Measurements from ENCODE around the gene IL17C. TPM values are rescaled to one million over a fixed set of nuclear protein-coding genes. Genes with fewer than 3 reads are reported as not detected.

IL17C gene
- total and polyA plus RNA-seq, 4 experiments from 2014 or later, result 0.44 TPM; not detected in 3

GRCh38 chr16:88649195-88649923, 11.0 kb downstream of the IL17C start:
- no peak for DNase-seq
- Mint-ChIP-seq H3K27me3 (no peaks in the 10 kb centered on the region), H3K4me1 (peaks cover 8 to 27% (median 18%) of the 10 kb centered on the region in 4 donors), H3K4me3 (peak overlapping the region; percentile 89 to 93 (median 91)), H3K9me3 (peaks cover 0 to 2% (median 0%) of the 10 kb centered on the region in 8 donors), H3K36me3 (peaks cover 12 to 19% of the 10 kb centered on the region in 2 donors), H3K27ac (peak overlapping the region; percentile 78 to 96 (median 93))
- Histone ChIP-seq H3K36me3 (ENCODE audit: insufficient read depth, low read length) (peaks cover 4% of the 10 kb centered on the region), H3K27ac (ENCODE audit: low read depth, low read length) (peak overlapping the region; percentile 91), H3K4me3 (ENCODE audit: low read length in 2 of 2) (peak overlapping the region in 1 of 2 donors; percentile 91), H3K4me1 (ENCODE audit: insufficient read depth, low read length) (peaks cover 28% of the 10 kb centered on the region), H3K27me3 (ENCODE audit: insufficient read depth, low read length) (no peaks in the 10 kb centered on the region), H3K9me3 (ENCODE audit: control insufficient read depth in 1 of 2, low read length in 2 of 2) (no peaks in the 10 kb centered on the region)
- ChIA-PET POLR2A (ENCODE audit: partially characterized antibody) (interaction anchor here (0.9 to 6.1 kb wide), 14 partner anchors 9 to 161 kb away, joined by 3 to 66 read pairs (median 7); partner anchors contain the start of genes IL17C, SNAI3 and ZC3H18), CTCF (ENCODE audit: partially characterized antibody) (interaction anchor here (0.7 kb wide), 1 partner anchor 16 kb away, joined by 3 read pairs; no protein-coding TSS in a partner anchor)
- intact Hi-C loops (cut with micrococcal nuclease), result no loop called here

- Mint-ChIP-seq H3K27me3 (no peaks in the 10 kb centered on the region), H3K27ac (peak overlapping the region; percentile 87 to 96 (median 91)), H3K36me3 (peaks cover 7 to 19% of the 10 kb centered on the region in 2 donors), H3K4me3 (peak overlapping the region; percentile 89 to 93 (median 91)), H3K4me1 (peaks cover 7 to 26% (median 13%) of the 10 kb centered on the region in 4 donors), H3K9me3 (no peaks in the 10 kb centered on the region)
- Histone ChIP-seq H3K36me3 (ENCODE audit: insufficient read depth, low read length) (peaks cover 4% of the 10 kb centered on the region), H3K27me3 (ENCODE audit: insufficient read depth, low read length) (no peaks in the 10 kb centered on the region), H3K27ac (ENCODE audit: low read depth, low read length) (peak overlapping the region; percentile 91), H3K4me1 (ENCODE audit: insufficient read depth, low read length) (peaks cover 28% of the 10 kb centered on the region), H3K4me3 (ENCODE audit: low read length in 2 of 2) (peak overlapping the region; percentile 76 to 91), H3K9me3 (ENCODE audit: control insufficient read depth in 1 of 2, low read length in 2 of 2) (no peaks in the 10 kb centered on the region)
- ChIA-PET CTCF (ENCODE audit: partially characterized antibody) (interaction anchor here (0.7 to 1.0 kb wide), 3 partner anchors 17 to 35 kb away, joined by 3 read pairs; no protein-coding TSS in a partner anchor), POLR2A (ENCODE audit: partially characterized antibody) (interaction anchor here (0.7 to 6.1 kb wide), 16 partner anchors 10 to 160 kb away, joined by 3 to 66 read pairs (median 6); partner anchors contain the start of genes IL17C, SNAI3 and ZC3H18)
- intact Hi-C loops (cut with micrococcal nuclease), result loop anchor here (2.0 kb wide), 1 partner anchor 15 kb away; no protein-coding TSS in a partner anchor
- DNase-seq, result peak; percentile 42 to 62 (median 49)
Measured at GRCh38 chr16:88649924-88650748, 11.8 kb downstream of the IL17C start.

- ChIA-PET CTCF (ENCODE audit: partially characterized antibody) (interaction anchor here (0.8 to 1.0 kb wide), 2 partner anchors 34 to 35 kb away, joined by 3 read pairs; no protein-coding TSS in a partner anchor), POLR2A (ENCODE audit: partially characterized antibody) (interaction anchor here (0.6 to 6.1 kb wide), 15 partner anchors 11 to 130 kb away, joined by 3 to 66 read pairs (median 5); partner anchors contain the start of genes IL17C and MVD)
- DNase-seq, result peak; percentile 81 to 87 (median 84)
- Mint-ChIP-seq H3K4me1 (peaks cover 7 to 26% (median 12%) of the 10 kb centered on the region in 4 donors), H3K36me3 (peaks cover 4 to 19% of the 10 kb centered on the region in 2 donors), H3K27me3 (no peaks in the 10 kb centered on the region), H3K27ac (peak within 1 kb of the TSS; percentile 93 to 97 (median 95)), H3K9me3 (no peaks in the 10 kb centered on the region), H3K4me3 (peak within 1 kb of the TSS; percentile 89 to 93 (median 91))
- Histone ChIP-seq H3K27ac (ENCODE audit: low read depth, low read length) (peak within 1 kb of the TSS; percentile 91), H3K36me3 (ENCODE audit: insufficient read depth, low read length) (peaks cover 4% of the 10 kb centered on the region), H3K4me3 (ENCODE audit: low read length in 2 of 2) (peak within 1 kb of the TSS; percentile 76 to 91), H3K4me1 (ENCODE audit: insufficient read depth, low read length) (peaks cover 28% of the 10 kb centered on the region), H3K27me3 (ENCODE audit: insufficient read depth, low read length) (no peaks in the 10 kb centered on the region), H3K9me3 (ENCODE audit: control insufficient read depth in 1 of 2, low read length in 2 of 2) (no peaks in the 10 kb centered on the region)
- intact Hi-C loops (cut with micrococcal nuclease), result loop anchor here (1.0 to 2.0 kb wide), 6 partner anchors 12 to 81 kb away; partner anchors contain the start of genes MVD, SNAI3 and ZC3H18
Measured at GRCh38 chr16:88650749-88651275, 12.4 kb downstream of the IL17C start, which contains the start of gene CYBA. Gene CYBA (minus strand): TSS chr16:88651053. CDS start chr16:88651013, 40 bp downstream.

- H3K9me3 Mint-ChIP-seq, result no peaks in the 10 kb centered on the region
- Histone ChIP-seq H3K4me1 (ENCODE audit: insufficient read depth, low read length) (peaks cover 28% of the 10 kb centered on the region), H3K4me3 (ENCODE audit: low read length in 2 of 2) (peak overlapping the region in 1 of 2 donors; percentile 91), H3K27me3 (ENCODE audit: insufficient read depth, low read length) (no peaks in the 10 kb centered on the region), H3K27ac (ENCODE audit: low read depth, low read length) (peak overlapping the region; percentile 91), H3K9me3 (ENCODE audit: control insufficient read depth in 1 of 2, low read length in 2 of 2) (no peaks in the 10 kb centered on the region), H3K36me3 (ENCODE audit: insufficient read depth, low read length) (peaks cover 4% of the 10 kb centered on the region)
- peak overlapping the region; percentile 93 to 97 (median 95) for H3K27ac Mint-ChIP-seq
- peaks cover 4 to 19% of the 10 kb centered on the region in 2 donors for H3K36me3 Mint-ChIP-seq
- intact Hi-C loops (cut with micrococcal nuclease), result loop anchor here (1.0 to 2.0 kb wide), 6 partner anchors 12 to 81 kb away; partner anchors contain the start of genes MVD, SNAI3 and ZC3H18
- no peaks in the 10 kb centered on the region for H3K27me3 Mint-ChIP-seq
- H3K4me1 Mint-ChIP-seq, result peaks cover 7 to 26% (median 12%) of the 10 kb centered on the region in 4 donors
- H3K4me3 Mint-ChIP-seq, result peak overlapping the region; percentile 89 to 93 (median 91)
- POLR2A ChIA-PET (ENCODE audit: partially characterized antibody), result interaction anchor here (0.6 to 6.1 kb wide), 9 partner anchors 12 to 129 kb away, joined by 3 to 66 read pairs (median 6); partner anchors contain the start of gene MVD
- CTCF ChIA-PET (ENCODE audit: partially characterized antibody), result no interaction called here
- DNase-seq, result peak; percentile 71 to 90 (median 79)
Measured at GRCh38 chr16:88651276-88651988, 13.1 kb downstream of the IL17C start.

GRCh38 chr16:88651989-88652761, 13.8 kb downstream of the IL17C start:
- no peaks in the 10 kb centered on the region for H3K27me3 ChIP-seq (ENCODE audit: insufficient read depth, low read length)
- peak overlapping the region; percentile 91 for H3K27ac ChIP-seq (ENCODE audit: low read depth, low read length)
- Mint-ChIP-seq H3K36me3 (peaks cover 4 to 19% of the 10 kb centered on the region in 2 donors), H3K27me3 (no peaks in the 10 kb centered on the region), H3K4me1 (peaks cover 7 to 26% (median 12%) of the 10 kb centered on the region in 4 donors), H3K27ac (peak overlapping the region; percentile 66 to 96 (median 93)), H3K4me3 (peak overlapping the region in 3 of 8 donors; percentile 17 to 49 (median 46)), H3K9me3 (no peaks in the 10 kb centered on the region)
- peaks cover 28% of the 10 kb centered on the region for H3K4me1 ChIP-seq (ENCODE audit: insufficient read depth, low read length)
- H3K4me3 ChIP-seq (ENCODE audit: low read length in 2 of 2), result peak overlapping the region in 1 of 2 donors; percentile 91
- DNase-seq, result no peak
- ChIA-PET POLR2A (ENCODE audit: partially characterized antibody) (interaction anchor here (1.4 to 6.1 kb wide), 5 partner anchors 11 to 82 kb away, joined by 3 to 66 read pairs (median 13); partner anchors contain the start of genes MVD and ZC3H18), CTCF (ENCODE audit: partially characterized antibody) (no interaction called here)
- intact Hi-C loops (cut with micrococcal nuclease), result loop anchor here (1.0 to 2.0 kb wide), 6 partner anchors 11 to 82 kb away; partner anchors contain the start of genes MVD, SNAI3 and ZC3H18
- H3K36me3 ChIP-seq (ENCODE audit: insufficient read depth, low read length), result peaks cover 4% of the 10 kb centered on the region
- H3K9me3 ChIP-seq (ENCODE audit: control insufficient read depth in 1 of 2, low read length in 2 of 2), result no peaks in the 10 kb centered on the region
